Suprapubic skin (tissue), 4 donors: ENCODE measurements around the gene PDE7B. TPM values are rescaled to one million over a fixed set of nuclear protein-coding genes. Genes with fewer than 3 reads are reported as not detected.

Experiments used
- DNase-seq, 2 donors: peaks; one replicate each; pipeline ENCODE4 v3.0.0-alpha.2; 2019; ENCODE audit warnings: low spot score in 2 of 2
- H3K27ac ChIP-seq: fragments of 200-600 bp; sonication (generic); one replicate; pipeline ENCODE4 v1.5.1; 2019
- H3K27me3 ChIP-seq: fragments of 200-600 bp; sonication (generic); one replicate; pipeline ENCODE4 v1.5.1; 2019
- H3K36me3 ChIP-seq: fragments of 200-600 bp; sonication (generic); one replicate; pipeline ENCODE4 v1.5.1; 2019
- H3K4me1 ChIP-seq: fragments of 200-600 bp; sonication (generic); one replicate; pipeline ENCODE4 v1.5.1; 2019
- H3K4me3 ChIP-seq: fragments of 200-600 bp; sonication (generic); one replicate; pipeline ENCODE4 v1.5.1; 2019; ENCODE audit warnings: mild to moderate bottlenecking
- H3K9me3 ChIP-seq: fragments of 200-600 bp; sonication (generic); one replicate; pipeline ENCODE4 v1.5.1; 2019
- CTCF ChIP-seq, 2 donors: fragments of 200-600 bp in 1 of 2; fragments of 450-650 bp in 1 of 2; sonication (generic) in 1 of 2; IDR thresholded peaks; one replicate each; pipeline ENCODE4 v1.5.1; 2016 to 2019; ENCODE audit warnings: antibody characterized with exemption in 2 of 2, mild to moderate bottlenecking in 1 of 2, moderate library complexity in 1 of 2
- EP300 ChIP-seq: sonication (generic); formaldehyde crosslinking; IDR thresholded peaks from one replicate; pipeline ENCODE4 v1.6.1; 2017; ENCODE audit warnings: antibody characterized with exemption
- POLR2A ChIP-seq, 2 donors: fragments of 450-650 bp; IDR thresholded peaks; one replicate each; pipeline ENCODE4 v1.6.1; 2017; ENCODE audit warnings: antibody characterized with exemption in 2 of 2, mild to moderate bottlenecking in 2 of 2, moderate library complexity in 2 of 2
- POLR2AphosphoS5 ChIP-seq, 3 donors: sonication (generic); formaldehyde crosslinking; IDR thresholded peaks; one replicate each; pipeline ENCODE4 v1.6.1; 2017; ENCODE audit warnings: antibody characterized with exemption in 3 of 3
- WGBS: methylation state at CpG from one replicate; pipeline ENCODE4 v1.1.5; 2018; 5-methylcytosine and 5-hydroxymethylcytosine counted together
- total RNA-seq, 4 donors: library from RNA; depleted of rRNA; stranded (reverse); fragments of >200 nt; gene quantifications; one replicate each; pipeline ENCODE4 v1.1.0, GENCODE V29; 2016

Gene PDE7B
- total RNA-seq, 4 donors from 2014 or later = 0.26 to 1.2 (median 0.62) TPM

- no peaks in the 10 kb centered on the region for H3K4me1 ChIP-seq
- H3K9me3 ChIP-seq = no peaks in the 10 kb centered on the region
- no peak overlapping the region for H3K27ac ChIP-seq
- no peak for DNase-seq
- TF ChIP-seq EP300 = no peak
- no peak for TF ChIP-seq POLR2AphosphoS5 (IDR thresholded peaks at IDR 0.05)
- no peak for TF ChIP-seq CTCF (IDR thresholded peaks at IDR 0.05)
- no peak for TF ChIP-seq POLR2A (IDR thresholded peaks at IDR 0.05)
- 88% methylated on average over 6 of the region's 6 CpGs for WGBS
- H3K4me3 ChIP-seq = no peak overlapping the region
- no peaks in the 10 kb centered on the region for H3K27me3 ChIP-seq
- no peaks in the 10 kb centered on the region for H3K36me3 ChIP-seq
These were observed 15.8 kb downstream of the PDE7B start for GRCh38 chr6:135867332-135867731.

- Histone ChIP-seq H3K9me3 (no peaks in the 10 kb centered on the region), H3K27me3 (no peaks in the 10 kb centered on the region), H3K4me1 (no peaks in the 10 kb centered on the region), H3K4me3 (no peak overlapping the region), H3K27ac (no peak overlapping the region), H3K36me3 (no peaks in the 10 kb centered on the region)
- no peak for TF ChIP-seq CTCF (IDR thresholded peaks at IDR 0.05)
- DNase-seq = no peak
- WGBS = 97% methylated on average over 4 of the region's 4 CpGs
These were observed 18.4 kb downstream of the PDE7B start for GRCh38 chr6:135869857-135870256.

- Histone ChIP-seq H3K27me3 (no peaks in the 10 kb centered on the region), H3K4me3 (no peak overlapping the region), H3K4me1 (no peaks in the 10 kb centered on the region), H3K9me3 (no peaks in the 10 kb centered on the region), H3K27ac (no peak overlapping the region), H3K36me3 (no peaks in the 10 kb centered on the region)
- DNase-seq = no peak
- WGBS = 79% methylated on average over 2 of the region's 2 CpGs
- TF ChIP-seq POLR2A (IDR thresholded peaks at IDR 0.05) (no peak), POLR2AphosphoS5 (IDR thresholded peaks at IDR 0.05) (no peak)
These were observed 19.2 kb downstream of the PDE7B start for GRCh38 chr6:135870722-135871121.

- no peak overlapping the region for H3K4me3 ChIP-seq
- DNase-seq = no peak
- no peaks in the 10 kb centered on the region for H3K27me3 ChIP-seq
- WGBS = 97% methylated on average over 1 of the region's 1 CpG
- H3K9me3 ChIP-seq = no peaks in the 10 kb centered on the region
- H3K4me1 ChIP-seq = no peaks in the 10 kb centered on the region
- no peak for TF ChIP-seq EP300
- TF ChIP-seq POLR2AphosphoS5 (IDR thresholded peaks at IDR 0.05) = no peak
- TF ChIP-seq POLR2A (IDR thresholded peaks at IDR 0.05) = no peak
- no peak for TF ChIP-seq CTCF (IDR thresholded peaks at IDR 0.05)
- no peak overlapping the region for H3K27ac ChIP-seq
- H3K36me3 ChIP-seq = no peaks in the 10 kb centered on the region
These were observed 19.8 kb downstream of the PDE7B start for GRCh38 chr6:135871296-135871695.

- no peaks in the 10 kb centered on the region for H3K36me3 ChIP-seq
- H3K27me3 ChIP-seq = no peaks in the 10 kb centered on the region
- H3K9me3 ChIP-seq = no peaks in the 10 kb centered on the region
- H3K27ac ChIP-seq = no peak overlapping the region
- no peak overlapping the region for H3K4me3 ChIP-seq
- 56% methylated on average over 1 of the region's 1 CpG for WGBS
- H3K4me1 ChIP-seq = no peaks in the 10 kb centered on the region
- no peak for DNase-seq
- TF ChIP-seq CTCF (IDR thresholded peaks at IDR 0.05) (no peak), POLR2A (IDR thresholded peaks at IDR 0.05) (no peak), EP300 (no peak), POLR2AphosphoS5 (IDR thresholded peaks at IDR 0.05) (no peak)
These were observed 20.4 kb downstream of the PDE7B start for GRCh38 chr6:135871878-135872277.

- no peak for TF ChIP-seq POLR2AphosphoS5 (IDR thresholded peaks at IDR 0.05)
- TF ChIP-seq EP300 = no peak
- TF ChIP-seq CTCF (IDR thresholded peaks at IDR 0.05) = no peak
- TF ChIP-seq POLR2A (IDR thresholded peaks at IDR 0.05) = no peak
- 83% methylated on average over 2 of the region's 2 CpGs for WGBS
- Histone ChIP-seq H3K36me3 (no peaks in the 10 kb centered on the region), H3K27me3 (no peaks in the 10 kb centered on the region), H3K9me3 (no peaks in the 10 kb centered on the region), H3K4me3 (no peak overlapping the region), H3K27ac (no peak overlapping the region), H3K4me1 (no peaks in the 10 kb centered on the region)
- DNase-seq = no peak
These were observed 23.9 kb downstream of the PDE7B start for GRCh38 chr6:135875446-135875845.
